Measurements from ENCODE around the gene SF3B6.

- no peak for TF ChIP-seq EP300 (IDR thresholded peaks at IDR 0.05; ENCODE audit: low read length)
- TF ChIP-seq WHSC1 (IDR thresholded peaks at IDR 0.05; ENCODE audit: low read length) = no peak
- TF ChIP-seq E2F1 (CRISPR knock-in tag; IDR thresholded peaks at IDR 0.05) = no peak
- TF ChIP-seq EGR1 (conservative IDR thresholded peaks at IDR 0.05) = no peak
- no peak for TF ChIP-seq RERE (CRISPR knock-in tag; IDR thresholded peaks at IDR 0.05; ENCODE audit: borderline replicate concordance)
- TF ChIP-seq UBTF (IDR thresholded peaks at IDR 0.05; ENCODE audit: borderline replicate concordance in 1 of 2, low read depth in 2 of 2, low read length in 2 of 2) = no peak
These were observed 51.0 kb downstream of the SF3B6 start for GRCh38 chr2:24024996-24025663.

Data from K562 (cell line).